H1 (cell line): ENCODE measurements around the gene RPAP3. TPM values are rescaled to one million over a fixed set of nuclear protein-coding genes. Genes with fewer than 3 reads are reported as not detected.

ENCODE experiments used
- CTCF ChIA-PET: fragments of 300-600 bp; sonication (Branson Sonifier 250); formaldehyde crosslinking; loops from one replicate; lab custom pipeline; 2021; ENCODE audit not compliant: partially characterized antibody; lab: Charles Lee
- POLR2A ChIA-PET: fragments of 300-600 bp; sonication (Branson Sonifier 250); formaldehyde crosslinking; loops from one replicate; lab custom pipeline; 2021; ENCODE audit warnings: inconsistent platforms; ENCODE audit not compliant: partially characterized antibody; lab: Charles Lee
- DNase-seq, 2 experiments: peaks; one replicate each; pipeline versions ENCODE4 v3.0.0 to v3.0.0-alpha.2; 2010 to 2022; ENCODE audit warnings: low spot score in 2 of 2, low read depth in 1 of 2, mixed read lengths in 1 of 2
- FAIRE-seq: peaks from 2 replicates; lab custom pipeline; 2011; peaks lifted over from hg19 to GRCh38; lab: Jason Lieb, UNC
- H2AFZ ChIP-seq: 2 replicates; pipeline ENCODE4 v1.8.1; 2012; ENCODE audit warnings: low read length, inconsistent platforms
- H2AK5ac ChIP-seq: 2 replicates; pipeline ENCODE4 v1.6.1; 2013; ENCODE audit warnings: low read depth, low read length
- H2BK120ac ChIP-seq: replicated peaks from 2 replicates; pipeline ENCODE3; 2013; ENCODE audit warnings: low read depth, low read length, inconsistent platforms
- H2BK12ac ChIP-seq: 2 replicates; pipeline ENCODE4 v1.6.1; 2013; ENCODE audit warnings: low read depth, low read length
- H2BK15ac ChIP-seq: 2 replicates; pipeline ENCODE4 v1.6.1; 2013; ENCODE audit warnings: low read length
- H2BK20ac ChIP-seq: 2 replicates; pipeline ENCODE4 v1.6.1; 2013; ENCODE audit warnings: low read length
- H2BK5ac ChIP-seq: 2 replicates; pipeline ENCODE4 v1.6.1; 2013; ENCODE audit warnings: low read depth, low read length
- H3K14ac ChIP-seq: 2 replicates; pipeline ENCODE4 v1.6.1; 2013; ENCODE audit warnings: inconsistent platforms; ENCODE audit not compliant: insufficient read length
- H3K18ac ChIP-seq: 2 replicates; pipeline ENCODE4 v1.6.1; 2013; ENCODE audit warnings: low read length; ENCODE audit errors: extremely low read depth
- H3K23ac ChIP-seq: 2 replicates; pipeline ENCODE4 v1.6.1; 2013; ENCODE audit warnings: inconsistent platforms; ENCODE audit not compliant: insufficient read length
- H3K23me2 ChIP-seq: 2 replicates; pipeline ENCODE4 v1.6.1; 2013; ENCODE audit warnings: low read depth, low read length
- H3K27ac ChIP-seq: 2 replicates; pipeline ENCODE4 v1.6.1; 2011; ENCODE audit warnings: low read depth, low read length, inconsistent platforms
- H3K27me3 ChIP-seq, 4 experiments: replicated peaks in 1 of 4; 1 replicate in 1 of 4; 2 replicates in 3 of 4; pipeline versions ENCODE4 v1.6.1 to v1.8.1; 2011 to 2013; ENCODE audit warnings: low read length in 3 of 4, mild to moderate bottlenecking in 3 of 4, inconsistent platforms in 2 of 4, mixed read lengths in 2 of 4, moderate library complexity in 1 of 4; ENCODE audit not compliant: control insufficient read depth in 3 of 4, insufficient read depth in 3 of 4; ENCODE audit errors: extremely low read depth in 1 of 4
- H3K36me3 ChIP-seq, 4 experiments: 2 replicates each; pipeline versions ENCODE4 v1.6.1 to v1.8.1; 2011 to 2013; ENCODE audit warnings: mild to moderate bottlenecking in 4 of 4, low read length in 3 of 4, moderate library complexity in 2 of 4, control low read depth in 1 of 4, inconsistent platforms in 1 of 4; ENCODE audit not compliant: insufficient read depth in 4 of 4, control insufficient read depth in 2 of 4
- H3K4ac ChIP-seq: replicated peaks from 2 replicates; pipeline ENCODE3; 2013; ENCODE audit warnings: low read length, low read depth, mixed read lengths, inconsistent platforms; ENCODE audit not compliant: insufficient read length
- H3K4me1 ChIP-seq, 4 experiments: replicated peaks in 1 of 4; 1 replicate in 1 of 4; 2 replicates in 3 of 4; pipeline versions ENCODE4 v1.6.1 to v1.8.1; 2011 to 2013; ENCODE audit warnings: low read length in 3 of 4, inconsistent platforms in 2 of 4, mixed read lengths in 1 of 4; ENCODE audit not compliant: insufficient read depth in 4 of 4, control insufficient read depth in 3 of 4
- H3K4me2 ChIP-seq, 2 experiments: 2 replicates each; pipeline versions ENCODE4 v1.6.1 to v1.8.1; 2011 to 2013; ENCODE audit warnings: low read depth in 2 of 2, low read length in 2 of 2, control low read depth in 1 of 2, inconsistent platforms in 1 of 2, mild to moderate bottlenecking in 1 of 2; ENCODE audit not compliant: insufficient read depth in 1 of 2
- H3K4me3 ChIP-seq, 4 experiments: fragments of 200-600, 300-600 bp in 1 of 4; sonication (generic), shearing (Covaris generic), sonication (Bioruptor Twin) in 1 of 4; 2 replicates each; pipeline versions ENCODE4 v1.5.1 to v1.8.1; 2011 to 2016; ENCODE audit warnings: low read length in 4 of 4, low read depth in 3 of 4, control low read depth in 2 of 4, inconsistent platforms in 2 of 4, mild to moderate bottlenecking in 2 of 4, mixed read lengths in 1 of 4, moderate library complexity in 1 of 4; ENCODE audit not compliant: insufficient read depth in 2 of 4; ENCODE audit errors: extremely low read depth in 1 of 4
- H3K56ac ChIP-seq: replicated peaks from 2 replicates; pipeline ENCODE3; 2013; ENCODE audit warnings: low read depth, mild to moderate bottlenecking, mixed read lengths, low read length, inconsistent platforms; ENCODE audit not compliant: insufficient read length
- H3K79me1 ChIP-seq: 2 replicates; pipeline ENCODE4 v1.6.1; 2013; ENCODE audit warnings: low read depth, low read length, control low read depth
- H3K79me2 ChIP-seq, 2 experiments: 2 replicates each; pipeline versions ENCODE4 v1.6.1 to v1.8.1; 2012 to 2013; ENCODE audit warnings: low read length in 2 of 2, mild to moderate bottlenecking in 2 of 2, inconsistent platforms in 1 of 2; ENCODE audit not compliant: insufficient read depth in 2 of 2, control insufficient read depth in 1 of 2
- H3K9ac ChIP-seq, 4 experiments: replicated peaks in 1 of 4; 1 replicate in 1 of 4; 2 replicates in 3 of 4; pipeline versions ENCODE4 v1.6.1 to v1.8.1; 2011 to 2013; ENCODE audit warnings: low read depth in 3 of 4, low read length in 3 of 4, control low read depth in 2 of 4, mild to moderate bottlenecking in 2 of 4, moderate library complexity in 2 of 4, inconsistent platforms in 1 of 4; ENCODE audit errors: extremely low read depth in 1 of 4
- H3K9me3 ChIP-seq, 2 experiments: 2 replicates each; pipeline versions ENCODE4 v1.6.1 to v1.8.1; 2012 to 2013; ENCODE audit warnings: mild to moderate bottlenecking in 2 of 2, moderate library complexity in 2 of 2, control low read depth in 1 of 2, inconsistent platforms in 1 of 2, low read depth in 1 of 2, low read length in 1 of 2, mixed read lengths in 1 of 2; ENCODE audit not compliant: insufficient read depth in 2 of 2
- H4K20me1 ChIP-seq, 2 experiments: replicated peaks in 1 of 2; 2 replicates each; pipeline versions ENCODE3 to v1.8.1; 2011 to 2013; ENCODE audit warnings: inconsistent platforms in 2 of 2, low read length in 2 of 2, mild to moderate bottlenecking in 1 of 2; ENCODE audit not compliant: insufficient read depth in 2 of 2, control insufficient read depth in 1 of 2
- H4K5ac ChIP-seq: 2 replicates; pipeline ENCODE4 v1.6.1; 2013; ENCODE audit warnings: low read length, low read depth, mixed read lengths, inconsistent platforms; ENCODE audit not compliant: insufficient read length
- H4K8ac ChIP-seq: 2 replicates; pipeline ENCODE4 v1.8.0; 2013; ENCODE audit warnings: mild to moderate bottlenecking, moderate library complexity, low read length, inconsistent platforms; ENCODE audit not compliant: insufficient read depth; ENCODE audit errors: extremely low read depth
- H4K91ac ChIP-seq: replicated peaks from 2 replicates; pipeline ENCODE3; 2013; ENCODE audit warnings: low read length, mixed read lengths, inconsistent platforms; ENCODE audit not compliant: insufficient read length
- BCL11A ChIP-seq, 2 experiments: IDR thresholded peaks; one replicate each; pipeline ENCODE4 v1.6.1; 2011; ENCODE audit warnings: low read depth in 2 of 2, low read length in 2 of 2, mild to moderate bottlenecking in 2 of 2
- CHD2 ChIP-seq: IDR thresholded peaks from 2 replicates; pipeline ENCODE4 v1.6.1; 2012; ENCODE audit warnings: low read length, improper control_type of control experiment
- CREB1 ChIP-seq: IDR thresholded peaks from 2 replicates; pipeline ENCODE4 v1.6.1; 2012; ENCODE audit warnings: inconsistent platforms
- CTCF ChIP-seq, 3 experiments: IDR thresholded peaks; 1 replicate in 2 of 3; 2 replicates in 1 of 3; pipeline versions ENCODE4 v1.5.1 to v1.6.1; 2011; ENCODE audit warnings: low read length in 3 of 3, mild to moderate bottlenecking in 3 of 3, inconsistent platforms in 2 of 3, low read depth in 1 of 3, moderate library complexity in 1 of 3; ENCODE audit not compliant: insufficient read depth in 1 of 3; ENCODE audit errors: control extremely low read depth in 1 of 3
- MAX ChIP-seq: IDR thresholded peaks from 2 replicates; pipeline ENCODE4 v1.6.1; 2012; ENCODE audit warnings: inconsistent platforms
- NANOG ChIP-seq: IDR thresholded peaks from 2 replicates; pipeline ENCODE4 v1.6.1; 2011; ENCODE audit warnings: low read length, low read depth, mild to moderate bottlenecking, inconsistent platforms; ENCODE audit not compliant: insufficient read depth, poor library complexity, severe bottlenecking
- RAD21 ChIP-seq, 2 experiments: IDR thresholded peaks in 1 of 2; conservative IDR thresholded peaks in 1 of 2; 2 replicates each; pipeline ENCODE4 v1.6.1; 2011; ENCODE audit warnings: low read depth in 2 of 2, low read length in 2 of 2, improper control_type of control experiment in 1 of 2, inconsistent platforms in 1 of 2, mild to moderate bottlenecking in 1 of 2, moderate library complexity in 1 of 2
- USF2 ChIP-seq: IDR thresholded peaks from 2 replicates; pipeline ENCODE4 v1.6.1; 2011; ENCODE audit warnings: low read length, improper control_type of control experiment
- ZNF274 ChIP-seq: IDR thresholded peaks from 2 replicates; pipeline ENCODE4 v1.7.0; 2012; ENCODE audit warnings: low read length, borderline replicate concordance; ENCODE audit errors: extremely low read depth
- WGBS, 2 experiments: shearing (Covaris generic) in 1 of 2; methylation state at CpG; one replicate each; pipeline versions ENCODE4 v1.1.6 to v1.1.7; 2013 to 2015; ENCODE audit warnings: low lambda C conversion rate in 2 of 2, mixed read lengths in 2 of 2, inconsistent platforms in 1 of 2, low coverage in 1 of 2, missing lambda C conversion rate in 1 of 2; ENCODE audit not compliant: insufficient replicate concordance in 2 of 2, insufficient coverage in 1 of 2, insufficient read length in 1 of 2; ENCODE audit errors: extremely low coverage in 1 of 2, missing lambda C conversion rate in 1 of 2; 5-methylcytosine and 5-hydroxymethylcytosine counted together
- polyA plus RNA-seq, 7 experiments: library from polyadenylated mRNA; depleted of rRNA in 3 of 7; stranded (reverse) in 5 of 7; unstranded in 2 of 7; fragments of >200 nt in 5 of 7; fragments of 200-250 nt in 2 of 7; gene quantifications; 1 replicate in 5 of 7; 2 replicates in 1 of 7; 4 replicates in 1 of 7; pipeline versions ENCODE4 v1.2.1 to v1.2.3, GENCODE V29; 2011 to 2013; ENCODE audit warnings: missing spikeins in 2 of 7, mixed read lengths in 2 of 7
- total RNA-seq: library from RNA; stranded (reverse); fragmentation: NEBNext Ultra II Directional; extraction: Animal tissue kit (Norgen Biotek cat#: 25700); gene quantifications from 2 replicates; pipeline ENCODE4 v1.2.1, GENCODE V29; 2021

Gene RPAP3
- total and polyA plus RNA-seq, 2 of the 8 experiments (the other 6 are each of a cell fraction or from before 2014, with no cell fraction given) = 6.4 to 60.5 TPM

GRCh38 chr12:47709237-47709636 is 3.4 kb upstream of the RPAP3 start:
- Histone ChIP-seq H3K79me2 (peaks cover 0 to 9% of the 10 kb centered on the region in 2 experiments; a peak in 2 of 4 replicates), H2BK120ac (no peak overlapping the region), H3K14ac (no peak overlapping the region), H3K4ac (no peak overlapping the region), H3K4me2 (no peak overlapping the region), H3K27me3 (no peaks in the 10 kb centered on the region; a peak in 1 of 7 replicates), H2AK5ac (no peak overlapping the region), H3K23me2 (no peaks in the 10 kb centered on the region), H3K18ac (no peak overlapping the region), H4K20me1 (no peaks in the 10 kb centered on the region), H2BK20ac (no peak overlapping the region), H2BK5ac (no peak overlapping the region), H3K36me3 (no peaks in the 10 kb centered on the region), H4K5ac (no peak overlapping the region), H3K4me3 (no peak overlapping the region), H2AFZ (no peak overlapping the region), H3K27ac (no peak overlapping the region), H4K8ac (no peak overlapping the region), H3K9me3 (no peaks in the 10 kb centered on the region), H3K23ac (no peak overlapping the region), H2BK12ac (no peak overlapping the region), H3K79me1 (0 out of 2 replicates have a peak, but pooled peaks cover under 1% of the 10 kb centered on the region), H3K4me1 (peaks cover 0 to 3% (median 0%) of the 10 kb centered on the region in 4 experiments; a peak in 1 of 7 replicates), H3K56ac (no peak overlapping the region), H2BK15ac (no peak overlapping the region), H4K91ac (no peak overlapping the region), H3K9ac (no peak overlapping the region)
- FAIRE-seq (no peak), DNase-seq (no peak)
- 87% methylated on average over 4 of the region's 4 CpGs; no CpG with 5 or more reads in 1 of the 2 experiments for WGBS, 2 experiments
- CTCF ChIA-PET = interaction anchor here (1.4 to 64.6 kb wide), 4 partner anchors 25 to 70 kb away, joined by 5 to 2442 read pairs (median 233); partner anchors contain the start of genes ENDOU, RAPGEF3 and SLC48A1
- POLR2A ChIA-PET = interaction anchor here (0.5 kb wide), 1 partner anchor 30 kb away, joined by 3 read pairs; no protein-coding TSS in a partner anchor
- TF ChIP-seq MAX = no peak
- TF ChIP-seq BCL11A (IDR thresholded peaks at IDR 0.05; ENCODE audit: low read depth in 2 of 2, low read length in 2 of 2) = no peak
- TF ChIP-seq NANOG = no peak
- TF ChIP-seq USF2 = no peak
- no peak for TF ChIP-seq RAD21 (IDR thresholded peaks at IDR 0.05 in 1 of 2, conservative IDR thresholded peaks at IDR 0.05 in 1 of 2; ENCODE audit: low read depth in 2 of 2, low read length in 2 of 2)
- TF ChIP-seq CHD2 = no peak
- TF ChIP-seq CREB1 = no peak
- TF ChIP-seq CTCF (IDR thresholded peaks at IDR 0.05; ENCODE audit: control extremely low read depth in 1 of 3, insufficient read depth in 1 of 3, low read depth in 1 of 3, low read length in 3 of 3) = no peak
- TF ChIP-seq ZNF274 = no peak
